HG02642 (cell line): Measurements from ENCODE around the gene RCOR3.

ENCODE experiments used
- ATAC-seq: cut with Tn5 transposase; IDR thresholded peaks from one replicate; pipeline ENCODE4 v1.9.1; 2021; ENCODE audit warnings: mild to moderate bottlenecking; ENCODE audit not compliant: unreplicated experiment, poor library complexity

The RCOR3 gene

DNA sequence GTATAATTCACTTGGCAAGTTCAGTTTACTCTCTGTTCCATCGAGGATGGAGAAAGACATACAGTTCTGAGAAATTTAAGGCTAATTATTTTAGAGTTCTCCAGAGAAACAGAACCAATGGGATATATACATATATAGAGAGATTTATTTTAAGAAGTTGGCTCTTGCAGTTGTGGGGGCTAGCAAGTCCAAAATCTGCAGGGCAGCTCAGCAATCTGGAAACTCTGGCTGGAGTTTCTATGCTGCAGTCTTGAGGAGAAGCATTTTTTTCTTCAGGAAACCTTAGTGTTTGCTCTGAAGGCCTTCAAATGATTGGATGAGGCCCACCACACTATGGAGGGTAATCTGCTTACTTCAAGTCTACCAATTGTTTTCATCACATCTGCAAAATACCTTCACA, 102.0 kb downstream of the RCOR3 start:
- ATAC-seq: no peak
